IPS-15b (cell line): ENCODE results near the gene AMN.

Experiments
- H3K27me3 ChIP-seq: one replicate; pipeline ENCODE4 v1.6.1; 2013; ENCODE audit warnings: low read length; ENCODE audit not compliant: control insufficient read depth, insufficient read depth
- H3K36me3 ChIP-seq: one replicate; pipeline ENCODE4 v1.6.1; 2013; ENCODE audit warnings: low read length; ENCODE audit not compliant: control insufficient read depth, insufficient read depth
- H3K4me1 ChIP-seq: one replicate; pipeline ENCODE4 v1.6.1; 2013; ENCODE audit warnings: mild to moderate bottlenecking, low read length; ENCODE audit not compliant: control insufficient read depth, insufficient read depth
- H3K4me3 ChIP-seq: one replicate; pipeline ENCODE4 v1.5.1; 2013; ENCODE audit warnings: low read depth, low read length
- H3K9ac ChIP-seq: one replicate; pipeline ENCODE4 v1.6.1; 2013; ENCODE audit warnings: low read depth, mild to moderate bottlenecking, low read length
- H3K9me3 ChIP-seq: one replicate; pipeline ENCODE4 v1.6.1; 2013; ENCODE audit warnings: mild to moderate bottlenecking, low read length; ENCODE audit not compliant: control insufficient read depth, insufficient read depth

AMN gene

GRCh38 chr14:102969060-102969791, 46.8 kb downstream of the AMN start:
- Histone ChIP-seq H3K36me3 (peaks cover 62% of the 10 kb centered on the region), H3K4me1 (no peaks in the 10 kb centered on the region), H3K9ac (no peak overlapping the region), H3K27me3 (no peaks in the 10 kb centered on the region), H3K4me3 (no peak overlapping the region), H3K9me3 (no peaks in the 10 kb centered on the region)

- no peak overlapping the region for H3K9ac ChIP-seq
Measured at GRCh38 chr14:102969901-102970300, 47.4 kb downstream of the AMN start.

GRCh38 chr14:102970496-102970895, 48.0 kb downstream of the AMN start:
- Histone ChIP-seq H3K4me1 (no peaks in the 10 kb centered on the region), H3K9me3 (no peaks in the 10 kb centered on the region), H3K4me3 (no peak overlapping the region), H3K36me3 (peaks cover 59% of the 10 kb centered on the region), H3K27me3 (no peaks in the 10 kb centered on the region), H3K9ac (no peak overlapping the region)

More at GRCh38 chr14:102969901-102970300, 47.4 kb downstream of the AMN start:
- Histone ChIP-seq H3K9me3 (no peaks in the 10 kb centered on the region), H3K27me3 (no peaks in the 10 kb centered on the region), H3K36me3 (peaks cover 64% of the 10 kb centered on the region), H3K4me3 (no peak overlapping the region), H3K4me1 (no peaks in the 10 kb centered on the region)

- Histone ChIP-seq H3K9me3 (no peaks in the 10 kb centered on the region), H3K4me3 (no peak overlapping the region), H3K4me1 (no peaks in the 10 kb centered on the region), H3K9ac (no peak overlapping the region), H3K27me3 (no peaks in the 10 kb centered on the region), H3K36me3 (peaks cover 62% of the 10 kb centered on the region)
Measured at GRCh38 chr14:102971314-102971713, 48.9 kb downstream of the AMN start.

GRCh38 chr14:102971836-102972606, 49.6 kb downstream of the AMN start:
- Histone ChIP-seq H3K27me3 (no peaks in the 10 kb centered on the region), H3K9ac (no peak overlapping the region), H3K36me3 (peaks cover 63% of the 10 kb centered on the region), H3K4me3 (no peak overlapping the region), H3K4me1 (no peaks in the 10 kb centered on the region), H3K9me3 (no peaks in the 10 kb centered on the region)

- Histone ChIP-seq H3K9ac (no peak overlapping the region), H3K27me3 (no peaks in the 10 kb centered on the region), H3K9me3 (no peaks in the 10 kb centered on the region), H3K4me3 (no peak overlapping the region), H3K36me3 (peaks cover 52% of the 10 kb centered on the region), H3K4me1 (no peaks in the 10 kb centered on the region)
Measured at GRCh38 chr14:102973706-102974285, 51.3 kb downstream of the AMN start.

GRCh38 chr14:102975662-102976061, 53.2 kb downstream of the AMN start:
- Histone ChIP-seq H3K9ac (no peak overlapping the region), H3K9me3 (no peaks in the 10 kb centered on the region), H3K4me1 (no peaks in the 10 kb centered on the region), H3K36me3 (peaks cover 44% of the 10 kb centered on the region), H3K4me3 (no peak overlapping the region), H3K27me3 (no peaks in the 10 kb centered on the region)

- Histone ChIP-seq H3K9me3 (no peaks in the 10 kb centered on the region), H3K9ac (no peak overlapping the region), H3K36me3 (peaks cover 49% of the 10 kb centered on the region), H3K4me1 (no peaks in the 10 kb centered on the region), H3K4me3 (no peak overlapping the region), H3K27me3 (no peaks in the 10 kb centered on the region)
Measured at GRCh38 chr14:102977475-102977874, 55.0 kb downstream of the AMN start.

- no peaks in the 10 kb centered on the region for H3K9me3 ChIP-seq
- no peak overlapping the region for H3K4me3 ChIP-seq
- H3K9ac ChIP-seq, result no peak overlapping the region
- H3K36me3 ChIP-seq, result peaks cover 40% of the 10 kb centered on the region
- H3K4me1 ChIP-seq, result no peaks in the 10 kb centered on the region
- no peaks in the 10 kb centered on the region for H3K27me3 ChIP-seq
Measured at GRCh38 chr14:102979406-102979805, 56.9 kb downstream of the AMN start.

- no peak overlapping the region for H3K4me3 ChIP-seq
- no peak overlapping the region for H3K9ac ChIP-seq
- H3K4me1 ChIP-seq, result no peaks in the 10 kb centered on the region
- H3K27me3 ChIP-seq, result no peaks in the 10 kb centered on the region
- H3K36me3 ChIP-seq, result peaks cover 45% of the 10 kb centered on the region
- H3K9me3 ChIP-seq, result no peaks in the 10 kb centered on the region
Measured at GRCh38 chr14:102980409-102980810, 57.9 kb downstream of the AMN start.
